K562 (cell line): ENCODE results near the gene PLCL2.

Experiments
- EZH2 ChIP-seq: IDR thresholded peaks from 2 replicates; pipeline ENCODE4 v1.6.1; 2012; ENCODE audit warnings: low read depth, mild to moderate bottlenecking, inconsistent platforms, low read length, borderline replicate concordance
- MYC ChIP-seq, 2 experiments: fragments of 250-450 bp in 1 of 2; sonication (Bioruptor Pico) in 1 of 2; IDR thresholded peaks; 2 replicates each; pipeline versions ENCODE4 v1.5.1 to v1.6.1; 2012 to 2021; ENCODE audit warnings: low read depth in 2 of 2, borderline replicate concordance in 1 of 2, improper control_type of control experiment in 1 of 2, low read length in 1 of 2, mild to moderate bottlenecking in 1 of 2, moderate library complexity in 1 of 2
- NR1H2 ChIP-seq: sonication (generic); formaldehyde crosslinking; IDR thresholded peaks from 2 replicates; pipeline ENCODE4 v1.4.0; 2020; ENCODE audit warnings: mild to moderate bottlenecking, missing genetic modification reagents
- SP1 ChIP-seq: sonication (generic); formaldehyde crosslinking; IDR thresholded peaks from 2 replicates; pipeline ENCODE4 v1.8.1; 2022; ENCODE audit warnings: mild to moderate bottlenecking, missing genetic modification reagents

DNA sequence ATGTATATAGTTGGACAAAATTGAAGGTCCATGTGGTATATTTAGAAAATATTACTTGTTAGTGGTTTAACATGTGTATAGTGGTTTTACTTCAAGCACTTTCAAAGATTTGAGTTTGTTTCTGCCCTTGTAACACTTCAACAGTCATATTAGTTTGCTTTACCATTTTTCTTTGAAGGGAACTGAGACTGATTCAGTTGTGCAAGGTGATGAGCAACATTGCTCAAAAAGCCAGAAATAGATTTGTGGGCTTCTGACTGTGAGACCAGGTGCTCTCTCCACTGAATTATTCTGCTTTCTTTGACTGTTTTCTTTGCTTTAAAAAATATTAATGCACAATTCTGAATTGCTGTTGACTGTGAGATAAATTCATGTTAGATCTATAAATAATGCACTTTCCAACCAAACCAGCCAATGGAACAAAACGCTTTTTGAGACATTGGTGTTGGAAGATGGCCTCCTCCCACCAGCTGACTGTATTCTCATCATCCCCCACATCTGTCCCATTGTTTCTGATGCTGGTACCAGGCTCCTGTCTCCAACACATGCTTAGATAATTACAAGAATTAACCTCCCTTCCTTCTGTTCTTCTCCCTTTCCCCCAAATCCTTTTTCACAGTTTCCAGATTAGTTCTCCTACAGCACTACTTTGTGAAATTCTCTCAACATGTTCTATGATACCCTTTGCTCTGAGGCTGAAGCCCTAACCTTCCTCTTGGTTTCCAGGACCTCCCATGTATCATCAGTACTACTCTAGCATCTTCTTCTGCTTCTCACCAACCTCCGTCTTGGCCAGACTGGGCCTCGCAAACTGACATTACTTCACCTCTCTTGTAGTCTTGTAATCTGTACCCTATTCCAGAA lies 27.9 kb downstream of the PLCL2 start:
- TF ChIP-seq SP1 (no peak), MYC (IDR thresholded peaks at IDR 0.05; ENCODE audit: low read depth, low read length) (no peak), MYC (CRISPR knock-in tag; IDR thresholded peaks at IDR 0.05; ENCODE audit: borderline replicate concordance, low read depth) (no peak), NR1H2 (no peak), EZH2 (no peak)
